RWPE2 (cell line): ENCODE data around the gene CEP85L.

ENCODE experiments used
- ATAC-seq: fragments of 200-7000 bp; cut with Tn5 transposase; 3 replicates; pipeline ENCODE4 v1.9.1; 2021; ENCODE audit warnings: low read depth
- DNase-seq: peaks from one replicate; pipeline ENCODE4 v3.0.0-alpha.2; 2020; ENCODE audit warnings: low spot score
- H3K27ac ChIP-seq: fragments of 450-650 bp; 2 replicates; pipeline ENCODE4 v1.5.1; 2017; ENCODE audit warnings: mild to moderate bottlenecking; ENCODE audit not compliant: poor library complexity, severe bottlenecking
- H3K27me3 ChIP-seq: fragments of 250-450 bp; sonication (Bioruptor Pico); 2 replicates; pipeline ENCODE4 v1.5.1; 2021; ENCODE audit warnings: mild to moderate bottlenecking, moderate library complexity; ENCODE audit not compliant: insufficient read depth, poor library complexity, severe bottlenecking
- H3K36me3 ChIP-seq: fragments of 250-450 bp; sonication (Bioruptor Pico); 2 replicates; pipeline ENCODE4 v1.5.1; 2020; ENCODE audit warnings: low read depth, mild to moderate bottlenecking, moderate library complexity
- H3K4me1 ChIP-seq: fragments of 250-450 bp; sonication (Bioruptor Pico); 2 replicates; pipeline ENCODE4 v1.5.1; 2021; ENCODE audit warnings: mild to moderate bottlenecking, moderate library complexity; ENCODE audit not compliant: insufficient read depth, poor library complexity, severe bottlenecking
- H3K4me3 ChIP-seq: fragments of 250-450 bp; sonication (Bioruptor Pico); 2 replicates; pipeline ENCODE4 v1.5.1; 2021; ENCODE audit warnings: mild to moderate bottlenecking, moderate library complexity; ENCODE audit not compliant: severe bottlenecking
- H3K9me3 ChIP-seq: fragments of 250-450 bp; sonication (Bioruptor Pico); 2 replicates; pipeline ENCODE4 v1.5.1; 2021; ENCODE audit warnings: mild to moderate bottlenecking, moderate library complexity; ENCODE audit not compliant: severe bottlenecking
- CTCF ChIP-seq: fragments of 450-650 bp; IDR thresholded peaks from one replicate; pipeline ENCODE4 v1.5.1; 2017; ENCODE audit warnings: mild to moderate bottlenecking, moderate library complexity; ENCODE audit not compliant: poor library complexity, severe bottlenecking

CEP85L gene

GRCh38 chr6:118596774-118597320 is 54.5 kb downstream of the CEP85L start:
- no peak overlapping the region for H3K27ac ChIP-seq
- no peak for TF ChIP-seq CTCF

GRCh38 chr6:118594877-118595276 is 56.5 kb downstream of the CEP85L start:
- no peak for TF ChIP-seq CTCF
- Histone ChIP-seq H3K4me1 (no peaks in the 10 kb centered on the region), H3K4me3 (no peak overlapping the region), H3K9me3 (no peaks in the 10 kb centered on the region), H3K27me3 (no peaks in the 10 kb centered on the region), H3K36me3 (no peaks in the 10 kb centered on the region), H3K27ac (no peak overlapping the region)
- DNase-seq, result no peak
- ATAC-seq, result no peak

More at GRCh38 chr6:118596774-118597320, 54.5 kb downstream of the CEP85L start:
- ATAC-seq (no peak), DNase-seq (no peak)
- H3K4me1 ChIP-seq, result no peaks in the 10 kb centered on the region
- no peaks in the 10 kb centered on the region for H3K36me3 ChIP-seq
- no peak overlapping the region for H3K4me3 ChIP-seq
- H3K27me3 ChIP-seq, result no peaks in the 10 kb centered on the region
- no peaks in the 10 kb centered on the region for H3K9me3 ChIP-seq

DNA sequence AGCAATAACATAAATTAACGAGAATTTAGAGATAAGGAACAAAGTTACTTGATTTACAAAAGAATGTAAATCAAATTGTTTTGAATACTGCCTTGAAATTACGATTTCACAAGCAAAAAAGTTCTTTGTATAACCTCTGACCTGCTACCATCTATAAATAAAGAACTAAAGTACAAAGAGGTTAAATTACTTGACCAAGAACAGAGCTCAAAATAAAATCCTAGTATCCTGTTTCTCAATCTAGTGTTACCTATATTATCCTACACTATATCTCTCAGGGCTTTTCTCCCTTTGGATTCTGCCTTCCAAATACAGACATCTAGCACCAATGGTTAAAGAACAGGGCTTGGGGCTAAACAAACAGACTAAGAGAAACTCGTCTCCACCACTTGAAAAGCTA is 59.5 kb downstream of the CEP85L start:
- no peak overlapping the region for H3K27ac ChIP-seq
- ATAC-seq, result no peak
- H3K9me3 ChIP-seq, result no peaks in the 10 kb centered on the region
- TF ChIP-seq CTCF, result no peak
- H3K27me3 ChIP-seq, result no peaks in the 10 kb centered on the region
- DNase-seq, result no peak
- no peak overlapping the region for H3K4me3 ChIP-seq
- no peaks in the 10 kb centered on the region for H3K4me1 ChIP-seq
- H3K36me3 ChIP-seq, result no peaks in the 10 kb centered on the region

DNA sequence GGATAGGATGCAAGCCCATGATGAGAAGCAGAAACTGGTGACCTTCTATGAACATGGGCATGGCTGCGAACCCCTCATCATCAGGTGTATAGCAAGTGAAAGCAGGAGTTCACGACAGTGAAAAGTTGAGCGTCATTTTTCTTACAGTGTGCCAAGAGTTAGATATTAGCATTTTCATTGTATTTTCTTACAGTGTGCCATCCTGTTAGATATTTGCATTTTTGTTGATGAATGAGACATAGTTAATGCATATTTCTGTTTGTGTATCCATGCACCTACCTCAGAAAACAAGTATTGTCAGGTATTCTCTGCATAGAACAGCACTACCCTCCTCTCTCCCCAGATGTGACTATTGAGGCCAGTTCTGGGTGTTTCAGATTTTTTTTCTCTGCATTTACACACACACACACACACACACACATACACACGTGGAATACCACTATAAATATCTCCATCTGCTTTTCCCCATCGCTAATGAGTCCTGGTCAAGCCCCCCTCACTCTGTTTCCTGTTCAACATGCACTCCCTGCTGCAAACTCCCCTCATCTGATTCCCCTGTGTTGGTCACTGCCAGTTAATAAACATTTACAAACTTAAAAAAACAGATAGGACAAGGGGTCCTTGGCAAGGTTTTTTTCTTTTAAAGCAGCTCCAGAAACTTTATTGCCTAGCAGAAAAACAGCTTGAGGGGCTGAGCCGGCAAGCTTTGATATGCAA is 61.6 kb downstream of the CEP85L start:
- Histone ChIP-seq H3K36me3 (no peaks in the 10 kb centered on the region), H3K4me3 (no peak overlapping the region), H3K27ac (no peak overlapping the region), H3K27me3 (no peaks in the 10 kb centered on the region), H3K9me3 (no peaks in the 10 kb centered on the region), H3K4me1 (no peaks in the 10 kb centered on the region)
- TF ChIP-seq CTCF, result no peak
- ATAC-seq (no peak), DNase-seq (no peak)

DNA sequence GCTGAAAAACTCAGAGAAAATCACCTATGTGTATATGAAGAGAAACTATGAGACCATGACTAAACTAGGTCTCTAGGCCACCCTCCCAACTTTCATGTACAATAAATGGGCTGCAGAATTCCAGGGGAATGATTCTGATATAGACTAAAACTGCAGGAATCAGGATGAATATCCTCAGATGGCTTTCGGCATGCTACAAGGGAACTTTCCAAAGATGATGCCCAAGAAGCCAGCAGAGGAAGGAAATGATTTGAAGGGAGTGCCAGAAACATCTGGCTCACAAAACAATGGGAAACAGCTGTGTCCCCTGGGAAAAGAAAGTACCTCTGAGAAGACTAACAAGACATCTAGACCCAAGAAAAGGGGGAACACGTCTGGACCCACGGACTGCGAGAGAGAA is 62.2 kb downstream of the CEP85L start:
- Histone ChIP-seq H3K4me1 (no peaks in the 10 kb centered on the region), H3K4me3 (no peak overlapping the region), H3K27me3 (no peaks in the 10 kb centered on the region), H3K9me3 (no peaks in the 10 kb centered on the region), H3K27ac (no peak overlapping the region), H3K36me3 (no peaks in the 10 kb centered on the region)
- DNase-seq (no peak), ATAC-seq (no peak)
- TF ChIP-seq CTCF, result no peak
